GM12872 (cell line): Measurements from ENCODE around the gene HIRA.

Source experiments
- CTCF ChIP-seq: IDR thresholded peaks from 3 replicates; pipeline ENCODE4 v1.5.1; 2011; ENCODE audit warnings: low read depth, mild to moderate bottlenecking, low read length, moderate library complexity; ENCODE audit not compliant: insufficient read depth

HIRA gene

GRCh38 chr22:19430890-19431541, 517 bp downstream of the HIRA start:
- TF ChIP-seq CTCF = 0 out of 3 replicates have a peak, but pooled peaks have one; percentile 17

GRCh38 chr22:19429950-19430889, 1.3 kb downstream of the HIRA start:
- no peak for TF ChIP-seq CTCF

GRCh38 chr22:19424186-19424500, 7.4 kb downstream of the HIRA start:
- TF ChIP-seq CTCF = no peak

GRCh38 chr22:19422440-19423301, 8.9 kb downstream of the HIRA start:
- no peak for TF ChIP-seq CTCF

GRCh38 chr22:19420321-19420720, 11.2 kb downstream of the HIRA start:
- TF ChIP-seq CTCF = no peak

GRCh38 chr22:19419464-19420178, 11.9 kb downstream of the HIRA start:
- TF ChIP-seq CTCF = no peak

GRCh38 chr22:19419086-19419463, 12.5 kb downstream of the HIRA start:
- TF ChIP-seq CTCF = no peak
